Large intestine (tissue), 3 donors: Measurements from ENCODE around the gene FATE1. TPM values are rescaled to one million over a fixed set of nuclear protein-coding genes. Genes with fewer than 3 reads are reported as not detected.
A peak's percentile ranks its signal among the peaks of the same experiment; 100 is the strongest.

Experiments used
- DNase-seq, 2 donors: peaks; one replicate each; pipeline versions ENCODE4 v3.0.0 to v3.0.0-alpha.2; 2013
- H3K27ac ChIP-seq: one replicate; pipeline ENCODE4 v1.5.1; 2013; ENCODE audit warnings: low read length
- H3K27me3 ChIP-seq: 2 replicates; pipeline ENCODE4 v1.6.1; 2013; ENCODE audit warnings: low read length; ENCODE audit not compliant: control insufficient read depth, insufficient read depth
- H3K36me3 ChIP-seq: 2 replicates; pipeline ENCODE4 v1.6.1; 2013; ENCODE audit warnings: low read length; ENCODE audit not compliant: control insufficient read depth, insufficient read depth
- H3K4me1 ChIP-seq: one replicate; pipeline ENCODE4 v1.6.1; 2013; ENCODE audit warnings: low read length; ENCODE audit not compliant: control insufficient read depth, insufficient read depth
- H3K4me3 ChIP-seq: one replicate; pipeline ENCODE4 v1.5.1; 2013; ENCODE audit warnings: low read length
- H3K9me3 ChIP-seq: one replicate; pipeline ENCODE4 v1.6.1; 2013; ENCODE audit warnings: mild to moderate bottlenecking, low read depth, low read length, moderate library complexity; ENCODE audit not compliant: control insufficient read depth
- WGBS: methylation state at CpG from one replicate; pipeline ENCODE4 v1.1.5; 2013; ENCODE audit warnings: low lambda C conversion rate; ENCODE audit not compliant: insufficient coverage; 5-methylcytosine and 5-hydroxymethylcytosine counted together
- polyA plus RNA-seq: library from polyadenylated mRNA; unstranded; fragments of 120-200 nt; gene quantifications from one replicate; pipeline ENCODE4 v1.2.1, GENCODE V29; 2013

Gene FATE1
- polyA plus RNA-seq, 1 donor = 0.09 TPM

DNA sequence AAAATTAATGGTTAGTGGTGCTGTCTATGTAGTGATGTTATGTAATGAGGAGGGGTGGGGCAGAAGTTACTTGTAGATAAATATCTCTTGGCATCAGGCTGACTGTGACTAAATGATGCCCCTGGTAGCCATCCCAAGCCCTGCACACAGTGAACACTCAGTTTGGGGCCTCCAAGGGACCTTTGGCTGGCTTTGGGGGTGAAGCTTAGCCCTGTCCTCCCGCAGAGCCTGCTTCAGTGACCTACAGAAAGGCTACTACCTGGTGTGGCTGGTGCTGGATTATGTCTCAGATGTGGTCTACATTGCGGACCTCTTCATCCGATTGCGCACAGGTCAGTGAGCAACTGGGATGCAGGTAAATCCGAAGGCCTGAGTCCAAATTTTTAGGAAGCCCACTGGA lies 26.5 kb downstream of the FATE1 start:
- H3K4me1 ChIP-seq = no peaks in the 10 kb centered on the region
- no CpG with 5 or more reads among the region's 5 CpGs for WGBS
- H3K27ac ChIP-seq = no peak overlapping the region
- no peak overlapping the region for H3K4me3 ChIP-seq
- H3K36me3 ChIP-seq = no peaks in the 10 kb centered on the region
- H3K9me3 ChIP-seq = no peaks in the 10 kb centered on the region
- H3K27me3 ChIP-seq = no peaks in the 10 kb centered on the region
- DNase-seq = no peak

DNA sequence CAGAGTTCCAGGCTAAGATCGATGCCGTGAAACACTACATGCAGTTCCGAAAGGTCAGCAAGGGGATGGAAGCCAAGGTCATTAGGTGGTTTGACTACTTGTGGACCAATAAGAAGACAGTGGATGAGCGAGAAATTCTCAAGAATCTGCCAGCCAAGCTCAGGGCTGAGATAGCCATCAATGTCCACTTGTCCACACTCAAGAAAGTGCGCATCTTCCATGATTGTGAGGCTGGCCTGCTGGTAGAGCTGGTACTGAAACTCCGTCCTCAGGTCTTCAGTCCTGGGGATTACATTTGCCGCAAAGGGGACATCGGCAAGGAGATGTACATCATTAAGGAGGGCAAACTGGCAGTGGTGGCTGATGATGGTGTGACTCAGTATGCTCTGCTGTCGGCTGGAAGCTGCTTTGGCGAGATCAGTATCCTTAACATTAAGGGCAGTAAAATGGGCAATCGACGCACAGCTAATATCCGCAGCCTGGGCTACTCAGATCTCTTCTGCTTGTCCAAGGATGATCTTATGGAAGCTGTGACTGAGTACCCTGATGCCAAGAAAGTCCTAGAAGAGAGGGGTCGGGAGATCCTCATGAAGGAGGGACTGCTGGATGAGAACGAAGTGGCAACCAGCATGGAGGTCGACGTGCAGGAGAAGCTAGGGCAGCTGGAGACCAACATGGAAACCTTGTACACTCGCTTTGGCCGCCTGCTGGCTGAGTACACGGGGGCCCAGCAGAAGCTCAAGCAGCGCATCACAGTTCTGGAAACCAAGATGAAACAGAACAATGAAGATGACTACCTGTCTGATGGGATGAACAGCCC lies 28.0 kb downstream of the FATE1 start:
- Histone ChIP-seq H3K9me3 (no peaks in the 10 kb centered on the region), H3K27me3 (no peaks in the 10 kb centered on the region), H3K36me3 (no peaks in the 10 kb centered on the region), H3K4me3 (no peak overlapping the region), H3K27ac (no peak overlapping the region), H3K4me1 (no peaks in the 10 kb centered on the region)
- DNase-seq = no peak
- WGBS = no CpG with 5 or more reads among the region's 21 CpGs

DNA sequence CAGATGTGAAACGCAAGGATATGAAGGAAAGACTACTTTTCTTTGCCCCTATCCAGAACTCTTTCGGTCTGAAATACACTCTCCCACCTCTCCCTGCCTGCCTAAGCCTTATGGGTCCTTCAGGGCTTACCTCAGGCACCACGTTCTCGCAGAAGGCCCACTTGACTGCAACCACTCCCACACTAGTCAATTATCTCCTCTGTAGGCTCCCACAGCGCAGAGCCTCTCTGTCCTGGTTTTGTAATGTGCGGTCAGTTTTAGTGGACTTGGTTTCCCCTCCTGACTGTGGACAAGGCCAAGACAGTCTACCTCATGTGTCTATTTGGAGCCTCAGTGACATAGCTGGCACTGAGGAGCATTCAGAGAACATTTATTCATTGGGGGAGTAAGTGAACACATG lies 29.8 kb downstream of the FATE1 start:
- H3K36me3 ChIP-seq = no peaks in the 10 kb centered on the region
- H3K27ac ChIP-seq = no peak overlapping the region
- H3K27me3 ChIP-seq = no peaks in the 10 kb centered on the region
- DNase-seq = no peak
- H3K4me3 ChIP-seq = no peak overlapping the region
- WGBS = no CpG with 5 or more reads among the region's 6 CpGs
- H3K9me3 ChIP-seq = no peaks in the 10 kb centered on the region
- no peaks in the 10 kb centered on the region for H3K4me1 ChIP-seq

DNA sequence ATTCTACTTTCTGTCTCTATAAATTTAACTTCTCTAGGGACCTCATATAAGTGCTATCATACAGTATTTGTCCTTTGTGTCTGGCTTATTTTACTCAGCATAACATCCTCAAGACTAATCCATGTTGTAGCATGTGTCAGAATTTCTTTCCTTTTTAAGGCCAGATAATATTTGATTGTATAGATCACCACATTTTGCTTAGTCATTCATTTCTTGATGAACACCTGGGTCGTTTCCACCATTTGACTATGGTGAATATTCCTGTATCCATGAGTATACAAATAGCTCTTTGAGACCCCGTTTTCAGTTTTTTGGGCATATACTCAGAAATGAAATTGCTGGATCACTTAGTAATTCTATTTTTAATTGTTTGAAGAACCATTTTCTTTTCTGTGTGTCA lies 30.7 kb downstream of the FATE1 start:
- no peaks in the 10 kb centered on the region for H3K27me3 ChIP-seq
- no peak overlapping the region for H3K4me3 ChIP-seq
- no peaks in the 10 kb centered on the region for H3K4me1 ChIP-seq
- no peak for DNase-seq
- no peaks in the 10 kb centered on the region for H3K36me3 ChIP-seq
- no peaks in the 10 kb centered on the region for H3K9me3 ChIP-seq
- no CpG with 5 or more reads among the region's 2 CpGs for WGBS
- H3K27ac ChIP-seq = no peak overlapping the region

DNA sequence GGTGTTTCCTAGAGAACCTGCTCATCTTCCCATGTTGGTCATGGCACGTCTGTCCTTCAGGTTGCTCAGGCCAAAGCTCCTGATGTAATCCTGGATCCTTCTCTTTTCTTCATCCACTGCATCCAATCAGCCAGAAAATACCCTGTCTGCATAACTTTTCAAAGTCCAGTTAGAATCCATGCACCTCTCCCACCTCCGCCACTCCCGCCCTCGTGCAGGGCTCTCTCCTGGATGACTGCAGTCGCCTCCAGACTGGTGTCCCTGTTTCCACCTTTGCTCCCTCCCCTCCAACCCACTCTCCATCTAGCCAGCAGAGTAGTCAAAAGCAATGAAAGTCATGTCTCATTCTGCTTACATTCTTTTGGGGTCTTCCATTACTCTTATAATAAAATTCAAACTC lies 34.7 kb downstream of the FATE1 start:
- no peak overlapping the region for H3K4me3 ChIP-seq
- no peak overlapping the region for H3K27ac ChIP-seq
- WGBS = no CpG with 5 or more reads among the region's 5 CpGs
- H3K36me3 ChIP-seq = no peaks in the 10 kb centered on the region
- H3K27me3 ChIP-seq = no peaks in the 10 kb centered on the region
- no peaks in the 10 kb centered on the region for H3K9me3 ChIP-seq
- no peak for DNase-seq
- no peaks in the 10 kb centered on the region for H3K4me1 ChIP-seq

DNA sequence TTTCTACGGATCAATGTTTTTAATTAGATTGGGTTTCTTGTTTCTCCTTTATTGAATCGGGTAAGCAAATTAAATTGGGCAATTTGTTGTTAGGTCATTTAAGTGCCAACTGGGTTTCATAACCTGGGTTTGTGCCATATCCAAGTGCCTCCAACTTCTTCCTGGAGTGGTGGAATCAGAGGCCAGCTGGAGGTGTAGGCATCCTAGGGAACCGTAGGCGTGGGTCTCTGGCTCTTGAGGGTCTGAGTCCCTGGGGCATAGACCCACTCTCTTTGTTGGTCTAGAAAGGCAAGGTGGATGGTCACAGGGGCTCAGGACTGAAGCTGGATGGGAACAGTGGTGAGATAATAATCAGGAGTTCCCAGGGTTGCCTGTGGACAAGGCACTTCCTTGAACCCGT lies 37.0 kb downstream of the FATE1 start:
- Histone ChIP-seq H3K27ac (no peak overlapping the region), H3K4me3 (no peak overlapping the region), H3K27me3 (no peaks in the 10 kb centered on the region), H3K9me3 (no peaks in the 10 kb centered on the region), H3K4me1 (no peaks in the 10 kb centered on the region), H3K36me3 (no peaks in the 10 kb centered on the region)
- no peak for DNase-seq
- no CpG with 5 or more reads among the region's 5 CpGs for WGBS

DNA sequence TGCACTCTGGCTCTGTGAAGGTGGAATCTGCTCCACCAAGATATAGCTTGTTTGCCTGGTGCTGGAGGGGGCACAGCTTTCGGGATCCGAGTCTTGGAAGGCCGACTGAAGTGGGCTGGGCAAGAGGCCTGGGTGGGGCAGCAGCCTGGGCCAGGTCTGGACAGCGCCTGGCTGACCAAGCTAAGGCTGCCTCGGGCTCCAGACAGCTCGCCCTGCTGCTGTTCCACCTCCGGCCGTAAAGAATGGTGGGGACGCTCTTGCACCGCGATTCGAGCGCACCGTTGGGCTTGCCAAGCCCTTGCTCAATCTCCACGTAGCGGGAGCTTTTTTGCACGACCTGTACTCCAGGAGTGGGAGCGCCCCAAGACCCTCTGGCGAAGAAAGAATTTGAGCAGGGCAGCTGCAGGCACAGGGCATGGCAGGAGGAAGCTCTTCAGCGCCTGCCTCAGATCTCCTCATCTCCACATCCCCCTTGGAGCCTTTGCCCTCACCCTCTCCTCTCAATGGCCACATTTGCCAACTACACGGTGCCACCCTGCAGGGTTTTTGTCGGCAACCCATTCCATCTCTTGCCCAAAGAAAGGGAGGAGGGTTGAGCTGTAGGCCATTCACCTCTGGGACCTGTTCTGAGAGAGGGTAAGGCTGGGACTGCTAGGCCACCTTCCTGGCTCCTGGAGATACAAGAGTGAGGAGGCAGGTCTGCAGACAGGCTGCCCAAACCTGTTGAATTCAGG lies 37.6 kb downstream of the FATE1 start:
- Histone ChIP-seq H3K4me3 (no peak overlapping the region), H3K9me3 (no peaks in the 10 kb centered on the region), H3K27me3 (no peaks in the 10 kb centered on the region), H3K36me3 (no peaks in the 10 kb centered on the region), H3K27ac (no peak overlapping the region), H3K4me1 (no peaks in the 10 kb centered on the region)
- no CpG with 5 or more reads among the region's 22 CpGs for WGBS
- peak in 1 of 2 donors; percentile 9 for DNase-seq

DNA sequence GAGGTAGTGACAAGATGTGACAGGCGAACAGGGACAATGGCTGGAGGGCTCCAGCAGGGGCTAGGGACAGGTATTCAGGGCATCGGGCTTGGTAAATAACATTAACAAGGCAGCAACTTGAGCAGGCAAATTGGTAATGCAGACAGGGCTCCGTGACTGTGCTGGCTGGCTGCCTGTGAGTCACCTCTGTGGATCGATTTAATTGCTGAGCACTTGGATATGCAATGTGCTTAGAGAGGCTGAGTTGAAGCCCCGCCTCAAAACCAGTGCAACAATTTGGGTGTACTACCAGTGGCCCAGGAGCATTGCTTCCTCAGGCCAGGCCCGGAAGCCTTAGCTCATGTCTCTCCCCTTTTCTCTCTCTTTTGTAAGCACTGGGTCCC lies 38.2 kb downstream of the FATE1 start:
- no CpG with 5 or more reads among the region's 6 CpGs for WGBS
- DNase-seq = no peak
- H3K36me3 ChIP-seq = no peaks in the 10 kb centered on the region
- no peak overlapping the region for H3K4me3 ChIP-seq
- no peaks in the 10 kb centered on the region for H3K4me1 ChIP-seq
- H3K27me3 ChIP-seq = no peaks in the 10 kb centered on the region
- no peak overlapping the region for H3K27ac ChIP-seq
- no peaks in the 10 kb centered on the region for H3K9me3 ChIP-seq

DNA sequence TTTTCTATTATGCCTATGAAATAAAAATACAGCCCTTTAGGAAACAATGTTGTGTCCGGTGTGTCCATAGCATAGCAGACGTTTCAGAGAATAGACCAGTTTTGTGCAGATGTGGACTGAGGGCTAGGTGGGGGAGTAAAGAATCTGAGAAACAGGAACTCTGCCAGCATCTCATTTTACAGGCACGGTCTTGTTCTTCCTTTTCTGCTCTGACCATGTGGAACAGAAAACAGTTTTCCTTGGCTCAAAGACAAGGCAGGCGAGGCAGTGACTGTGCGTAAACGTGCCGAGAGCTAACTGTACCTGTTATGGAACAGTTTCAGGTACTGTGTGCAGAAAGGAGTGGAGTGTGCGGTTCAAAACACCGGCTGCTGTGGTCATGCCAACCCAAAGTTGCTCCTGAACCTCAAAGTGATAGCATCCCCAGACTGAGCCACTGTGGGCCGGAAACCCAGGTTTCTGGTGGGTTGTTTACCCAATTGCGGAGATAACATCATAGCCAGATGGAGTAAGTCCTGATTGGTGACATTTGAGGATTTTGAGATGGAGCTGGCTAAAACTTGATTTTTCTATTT lies 38.9 kb downstream of the FATE1 start:
- Histone ChIP-seq H3K27ac (no peak overlapping the region), H3K27me3 (no peaks in the 10 kb centered on the region), H3K4me1 (no peaks in the 10 kb centered on the region), H3K4me3 (no peak overlapping the region), H3K9me3 (no peaks in the 10 kb centered on the region), H3K36me3 (no peaks in the 10 kb centered on the region)
- WGBS = no CpG with 5 or more reads among the region's 11 CpGs
- DNase-seq = no peak

DNA sequence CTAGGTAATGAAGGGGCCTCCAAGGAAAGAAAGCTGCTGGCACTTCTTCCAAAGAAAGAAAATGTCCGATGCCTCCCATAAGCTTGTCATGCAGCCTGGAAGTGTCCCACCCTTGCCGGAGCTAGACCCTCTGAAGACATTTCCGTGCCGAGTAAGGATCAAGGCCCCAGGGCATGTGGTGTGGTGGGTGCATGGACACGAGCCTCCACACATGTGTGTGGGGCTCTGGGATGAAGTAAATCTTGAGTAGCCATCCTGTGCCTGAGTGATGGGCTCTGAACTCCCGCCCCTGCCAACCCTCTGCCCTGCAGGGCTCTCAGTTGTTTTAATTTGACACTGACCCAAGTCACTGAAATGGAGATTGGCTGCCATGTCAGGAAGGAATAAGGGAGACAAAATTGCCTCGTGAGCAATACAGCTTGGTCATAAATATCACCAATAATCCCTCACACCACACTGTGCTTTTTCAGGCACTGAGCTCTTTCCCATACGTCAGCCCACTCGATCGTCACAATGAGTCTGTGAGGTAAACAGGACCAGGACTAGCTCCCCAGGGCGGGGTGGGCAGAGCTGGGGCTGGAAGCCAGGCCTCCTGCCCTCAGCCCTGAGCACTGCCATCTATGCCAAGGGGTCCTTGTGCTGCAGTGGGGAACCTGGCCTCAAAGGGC lies 43.3 kb downstream of the FATE1 start:
- Histone ChIP-seq H3K4me3 (no peak overlapping the region), H3K27ac (no peak overlapping the region), H3K4me1 (no peaks in the 10 kb centered on the region), H3K27me3 (no peaks in the 10 kb centered on the region), H3K9me3 (no peaks in the 10 kb centered on the region), H3K36me3 (no peaks in the 10 kb centered on the region)
- WGBS = no CpG with 5 or more reads among the region's 11 CpGs
- DNase-seq = no peak
